GM19397 (cell line): ENCODE data around the gene MSANTD3.

Experiments used
- ATAC-seq: cut with Tn5 transposase; IDR thresholded peaks from one replicate; pipeline ENCODE4 v1.9.1; 2021; ENCODE audit warnings: mild to moderate bottlenecking, moderate library complexity; ENCODE audit not compliant: unreplicated experiment

The MSANTD3 gene

DNA sequence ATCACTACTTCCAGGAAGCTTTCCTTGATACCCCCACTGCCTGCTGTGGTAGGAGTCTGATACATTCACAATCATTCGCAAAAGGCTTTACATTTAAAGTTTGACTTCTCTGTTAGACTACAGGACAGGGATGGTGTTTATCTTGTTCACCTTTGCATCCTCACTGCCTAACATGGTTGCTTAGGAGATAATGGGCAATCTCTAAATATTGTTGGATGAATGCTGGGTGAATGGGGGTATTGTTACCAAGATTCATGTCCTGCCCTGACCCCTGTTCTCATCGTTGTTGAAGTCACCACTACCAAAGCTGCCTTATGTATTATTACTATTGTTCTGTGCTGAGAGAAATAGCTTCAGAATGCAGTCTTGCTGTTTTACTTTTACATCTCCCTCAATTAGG, 38.3 kb downstream of the MSANTD3 start:
- no peak for ATAC-seq

DNA sequence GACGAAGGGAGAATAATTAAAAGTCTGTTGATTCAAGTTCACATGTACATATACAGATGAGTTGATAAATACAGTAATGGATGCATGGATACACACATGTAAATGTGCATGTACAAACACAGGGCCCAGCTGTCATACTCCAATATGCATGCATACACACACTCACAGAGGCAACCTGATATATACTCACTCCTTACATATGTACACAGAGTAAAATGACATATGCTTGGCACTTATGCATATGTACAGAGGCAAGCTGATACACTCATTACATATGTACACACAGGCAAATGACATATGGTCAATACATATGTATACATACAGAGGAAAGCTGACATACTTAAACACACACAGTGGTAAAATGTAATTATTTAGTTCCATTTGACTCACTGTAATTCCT, 38.8 kb downstream of the MSANTD3 start:
- ATAC-seq: no peak

DNA sequence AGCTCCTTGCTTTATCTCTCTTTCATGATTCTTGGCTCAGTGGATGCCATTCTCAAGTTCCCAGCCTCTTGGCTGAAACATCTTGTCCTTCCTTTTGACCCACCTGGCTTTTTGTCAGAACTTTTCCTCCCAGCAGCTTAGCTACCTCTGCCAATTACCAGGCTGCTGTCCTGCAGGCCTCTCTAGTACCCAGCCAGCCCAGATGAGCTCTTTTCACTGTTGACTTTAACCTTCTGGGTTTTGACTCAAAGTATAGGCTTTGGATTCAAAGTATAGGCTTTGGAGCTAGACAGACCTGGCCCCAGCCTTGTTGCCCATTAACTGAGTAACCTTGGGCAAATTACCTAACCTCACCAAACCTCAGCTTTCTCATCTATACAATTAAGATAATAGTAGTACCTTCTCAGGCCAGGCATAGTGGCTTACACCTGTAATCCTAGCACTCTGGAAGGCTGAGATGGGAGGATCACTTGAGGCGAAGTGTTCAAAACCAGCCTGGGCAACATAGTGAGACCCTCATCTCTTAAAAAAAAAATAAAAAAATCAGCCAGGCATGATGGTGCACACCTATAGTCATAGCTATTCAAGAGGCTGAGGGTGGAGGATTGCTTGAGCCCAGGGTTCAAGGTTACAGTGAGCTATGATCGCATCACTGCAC, 39.4 kb downstream of the MSANTD3 start:
- ATAC-seq: no peak

DNA sequence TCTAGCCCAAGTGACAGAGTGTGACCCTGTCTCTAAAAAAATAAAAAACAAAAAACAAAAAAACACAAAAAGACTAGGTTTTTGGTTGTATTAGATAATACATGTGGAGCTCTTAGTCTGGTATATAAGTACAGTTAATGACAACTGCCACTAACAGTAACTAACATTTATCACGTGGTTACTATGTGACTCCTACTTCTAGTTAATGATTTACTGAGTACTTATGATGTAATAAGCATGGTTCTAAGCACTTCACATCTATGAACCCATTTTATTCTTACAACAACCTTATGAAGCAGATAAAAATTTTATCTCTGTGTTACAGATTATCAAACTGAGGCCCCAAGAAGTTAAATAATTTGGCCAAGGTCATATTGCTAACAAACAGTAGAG, 39.9 kb downstream of the MSANTD3 start:
- ATAC-seq: no peak

DNA sequence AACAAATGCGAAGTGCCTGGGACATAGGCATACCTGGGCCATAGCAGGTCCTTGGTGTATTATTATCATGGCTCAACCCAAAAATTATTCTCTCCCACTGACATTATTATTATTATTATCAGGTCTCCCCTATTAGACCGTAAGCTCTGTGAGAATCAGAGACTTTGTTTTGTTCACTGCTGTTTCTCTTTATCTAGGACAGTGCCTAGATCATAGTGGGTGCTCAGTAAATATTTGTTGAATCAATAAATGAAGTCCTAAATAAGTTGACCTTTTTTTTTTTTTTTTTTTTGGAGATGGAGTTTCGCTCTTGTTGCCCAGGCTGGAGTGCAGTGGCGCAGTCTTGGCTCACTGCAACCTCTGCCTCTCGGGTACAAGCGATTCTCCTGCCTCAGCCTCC, 41.1 kb downstream of the MSANTD3 start:
- ATAC-seq: no peak

DNA sequence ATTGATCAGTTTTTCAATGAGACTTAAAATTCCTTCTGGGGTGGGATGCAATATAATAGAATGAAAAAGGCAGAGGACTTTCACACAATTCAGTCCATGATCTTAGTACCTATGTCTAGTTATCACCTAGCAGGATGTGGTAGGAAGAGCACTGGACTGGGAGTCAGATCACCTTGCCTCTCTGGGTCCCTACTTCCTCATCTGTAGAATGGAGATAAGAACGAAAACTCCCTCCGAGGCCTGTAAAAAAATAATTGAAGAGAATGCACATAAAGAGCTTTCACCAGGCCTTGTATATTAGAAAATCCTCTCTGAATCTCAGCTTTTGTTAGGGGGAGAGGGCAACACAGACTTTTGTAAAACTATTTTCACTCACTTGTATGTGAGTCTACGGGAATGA, 45.3 kb downstream of the MSANTD3 start:
- no peak for ATAC-seq

DNA sequence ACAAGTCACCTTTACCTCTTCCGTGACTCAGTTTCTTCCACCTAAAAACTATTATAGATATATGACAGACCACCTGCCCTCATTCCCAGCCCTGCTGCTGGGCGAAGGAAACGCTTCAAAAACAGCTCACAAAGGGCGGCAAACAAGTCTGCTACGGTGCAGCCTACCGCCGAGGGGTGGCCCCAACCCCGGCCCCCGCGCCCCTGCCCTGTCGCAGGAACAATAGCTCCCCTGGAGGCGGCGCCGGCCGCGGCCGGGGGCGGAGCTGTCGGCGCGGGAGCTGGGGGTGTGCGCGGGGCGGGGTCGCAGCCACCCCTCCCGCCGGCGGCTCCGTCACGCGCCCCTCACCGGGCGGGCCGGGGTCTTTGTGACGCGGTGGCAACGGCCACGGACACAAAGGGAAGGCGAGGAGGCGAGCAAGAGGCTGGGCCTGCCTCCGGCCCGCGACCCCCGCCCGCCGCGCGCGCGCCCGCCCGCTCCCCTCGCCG, 45.9 kb downstream of the MSANTD3 start, which contains the start of gene TMEFF1:
Gene TMEFF1, plus strand, starts transcription at position 362 of the 488 bp plus-strand sequence. CDS start 396 bp downstream, outside the sequence.
- peak; percentile 50 for ATAC-seq

DNA sequence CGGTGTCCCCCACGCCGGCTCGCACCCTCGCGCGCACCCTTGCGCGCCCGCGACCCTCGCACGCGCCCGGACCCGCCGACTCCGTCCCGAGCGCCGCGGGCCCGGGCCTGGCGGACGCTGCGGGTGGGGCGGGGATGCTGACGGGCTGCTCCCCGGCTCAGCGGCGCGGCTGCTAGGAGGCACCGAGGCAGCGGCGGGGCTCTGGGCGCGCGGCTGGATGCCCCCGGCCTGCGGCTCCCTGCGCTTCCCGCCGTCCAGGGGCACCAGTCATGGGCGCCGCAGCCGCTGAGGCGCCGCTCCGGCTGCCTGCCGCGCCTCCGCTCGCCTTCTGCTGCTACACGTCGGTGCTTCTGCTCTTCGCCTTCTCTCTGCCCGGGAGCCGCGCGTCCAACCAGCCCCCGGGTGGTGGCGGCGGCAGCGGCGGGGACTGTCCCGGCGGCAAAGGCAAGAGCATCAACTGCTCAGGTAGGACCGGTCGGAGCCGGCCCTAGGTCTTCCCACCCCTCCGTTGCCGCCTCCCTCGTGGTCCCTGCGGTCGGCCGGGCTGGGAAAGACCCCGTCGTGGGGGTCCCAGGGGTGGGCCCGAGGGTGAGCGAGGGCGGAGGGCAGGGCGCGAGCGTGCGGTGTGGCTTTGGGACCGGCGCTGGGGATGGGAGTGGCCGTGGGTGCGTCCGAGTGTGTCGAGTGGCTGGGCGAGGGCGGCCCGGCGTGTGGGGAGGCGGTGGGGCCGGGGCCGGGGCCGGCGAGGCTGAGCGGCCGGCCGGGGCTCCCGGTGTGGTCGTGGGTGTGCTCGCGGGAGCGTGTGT, 46.5 kb downstream of the MSANTD3 start:
- peak; percentile 62 for ATAC-seq

DNA sequence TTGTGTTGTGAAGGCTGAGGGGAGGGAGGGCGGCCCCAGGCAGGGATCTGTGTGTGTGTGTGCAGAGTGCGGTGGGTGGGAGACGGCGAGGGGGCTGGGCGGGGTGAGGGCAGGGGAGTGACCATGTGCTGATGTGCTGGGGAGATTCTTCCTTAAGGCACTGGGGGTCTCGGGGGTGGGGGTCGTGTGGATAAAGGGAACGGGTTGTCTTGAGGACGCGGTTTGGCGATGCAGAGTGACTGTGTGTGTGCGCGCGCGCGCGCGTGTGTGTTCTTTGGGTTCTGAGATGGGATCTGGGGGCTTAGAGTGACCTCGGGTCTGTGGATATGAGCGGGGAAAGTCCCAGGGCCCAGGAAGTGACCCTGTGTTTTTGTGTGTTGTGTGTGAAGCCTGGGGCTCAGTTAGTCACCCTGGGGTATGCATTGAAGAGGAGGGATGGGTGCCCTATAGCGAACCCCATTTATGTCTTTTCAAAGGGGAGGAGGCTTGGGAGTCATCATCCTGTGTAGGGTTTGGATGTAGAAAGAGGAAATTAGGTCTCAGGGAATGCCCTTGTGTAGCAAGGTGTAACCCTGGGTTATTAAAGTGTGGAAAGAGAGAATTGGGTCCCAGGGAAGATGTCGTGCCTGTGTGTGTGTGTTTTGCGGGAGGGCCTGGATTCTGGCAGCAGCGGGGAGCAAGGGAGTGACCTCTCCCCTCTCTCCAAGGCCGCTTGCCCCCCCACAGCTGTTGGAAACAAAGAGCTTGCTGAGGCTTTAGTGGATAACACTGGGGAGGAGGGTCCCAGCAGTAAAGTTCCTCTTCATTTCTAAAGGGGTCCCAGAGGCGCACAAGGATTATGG, 47.4 kb downstream of the MSANTD3 start:
- ATAC-seq: no peak

DNA sequence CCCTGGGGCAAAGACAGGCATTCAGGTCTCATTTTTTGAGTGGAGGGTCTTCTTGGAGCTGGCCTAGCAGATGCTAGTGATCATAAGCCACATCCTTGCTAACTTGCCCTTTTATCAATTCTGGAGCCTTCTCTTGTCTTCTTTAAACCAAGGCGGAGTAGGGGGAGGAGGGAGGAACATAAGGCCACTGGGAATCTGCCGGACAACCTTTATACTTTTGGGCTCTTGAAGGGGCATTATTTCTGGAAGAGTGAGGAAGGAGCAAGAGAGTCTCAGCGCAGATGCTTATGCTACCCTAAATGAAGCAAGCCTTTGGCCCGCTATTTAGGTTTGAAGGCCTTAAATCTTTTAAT, 48.0 kb downstream of the MSANTD3 start:
- ATAC-seq: no peak

DNA sequence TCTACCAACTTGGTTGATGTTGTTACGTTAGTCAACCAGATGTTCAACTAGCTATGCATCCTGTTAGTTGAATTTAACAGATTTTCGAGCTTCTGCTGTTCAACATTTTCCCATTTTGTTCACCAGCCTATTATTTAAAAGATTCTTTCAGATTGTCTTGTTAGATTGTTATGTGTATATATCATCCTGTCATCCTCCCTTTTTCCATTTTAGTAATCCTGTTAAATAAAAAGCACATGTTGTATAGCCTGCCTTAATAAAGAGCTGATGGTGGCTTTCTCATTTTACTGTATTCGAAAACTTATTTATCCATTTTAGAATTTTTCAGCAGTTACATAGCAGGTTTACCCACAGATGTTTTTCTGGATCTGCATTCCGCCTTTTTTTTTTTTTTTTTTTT, 50.3 kb downstream of the MSANTD3 start:
- no peak for ATAC-seq

DNA sequence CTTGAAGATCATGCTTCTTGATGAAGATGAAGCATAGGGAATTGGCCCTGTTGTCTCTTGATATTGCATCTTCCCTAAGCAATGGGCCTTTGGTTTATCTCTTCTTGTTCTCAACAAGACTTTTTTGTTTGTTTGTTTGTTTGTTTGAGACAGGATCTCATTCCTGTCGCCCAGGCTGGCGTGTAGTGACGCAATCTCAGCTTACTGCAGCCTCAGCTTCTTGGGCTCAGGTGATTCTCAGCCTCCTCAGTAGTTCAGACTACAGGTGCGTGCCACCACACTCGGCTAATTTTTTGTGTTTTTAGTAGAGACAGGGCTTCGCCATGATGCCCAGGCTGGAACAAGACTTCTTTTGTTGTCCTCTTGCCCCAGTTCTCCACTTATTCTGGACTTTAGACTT, 51.2 kb downstream of the MSANTD3 start:
- ATAC-seq: no peak

DNA sequence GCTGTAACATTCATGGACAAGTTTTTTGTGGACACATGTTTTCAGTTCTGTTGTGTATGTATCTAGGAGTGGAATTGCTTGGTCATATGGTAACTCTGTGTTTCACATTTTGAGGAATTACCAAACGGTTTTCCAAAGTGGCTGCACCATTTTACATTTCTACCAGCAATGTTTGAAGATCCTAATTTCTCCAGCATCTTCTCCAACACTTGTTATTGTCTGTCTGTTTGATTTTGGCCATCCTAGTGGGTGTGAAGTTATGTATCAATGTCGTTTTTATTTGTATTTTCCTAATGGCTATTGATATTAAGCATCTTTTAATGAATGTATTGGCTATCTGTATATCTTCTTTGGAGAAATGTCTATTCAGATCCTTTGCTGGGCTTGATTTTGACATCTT, 52.9 kb downstream of the MSANTD3 start:
- no peak for ATAC-seq

DNA sequence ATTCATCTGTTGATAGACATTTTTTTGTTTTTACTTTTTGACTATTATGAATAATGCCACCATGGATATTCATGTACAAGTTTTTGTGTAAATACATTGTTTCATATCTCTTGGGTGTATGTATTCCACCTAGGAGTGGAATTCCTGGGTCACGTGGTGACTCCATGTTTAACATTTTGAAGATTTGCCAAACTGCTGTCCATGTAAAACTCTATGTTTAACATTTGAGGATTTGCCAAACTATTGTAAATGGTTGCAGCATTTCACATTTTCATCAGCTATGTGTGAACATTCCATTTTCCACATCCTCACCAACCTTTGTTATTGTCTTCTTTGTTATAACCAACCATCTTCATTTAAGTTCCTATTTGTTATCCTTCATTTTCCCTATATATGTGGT, 58.3 kb downstream of the MSANTD3 start:
- no peak for ATAC-seq

DNA sequence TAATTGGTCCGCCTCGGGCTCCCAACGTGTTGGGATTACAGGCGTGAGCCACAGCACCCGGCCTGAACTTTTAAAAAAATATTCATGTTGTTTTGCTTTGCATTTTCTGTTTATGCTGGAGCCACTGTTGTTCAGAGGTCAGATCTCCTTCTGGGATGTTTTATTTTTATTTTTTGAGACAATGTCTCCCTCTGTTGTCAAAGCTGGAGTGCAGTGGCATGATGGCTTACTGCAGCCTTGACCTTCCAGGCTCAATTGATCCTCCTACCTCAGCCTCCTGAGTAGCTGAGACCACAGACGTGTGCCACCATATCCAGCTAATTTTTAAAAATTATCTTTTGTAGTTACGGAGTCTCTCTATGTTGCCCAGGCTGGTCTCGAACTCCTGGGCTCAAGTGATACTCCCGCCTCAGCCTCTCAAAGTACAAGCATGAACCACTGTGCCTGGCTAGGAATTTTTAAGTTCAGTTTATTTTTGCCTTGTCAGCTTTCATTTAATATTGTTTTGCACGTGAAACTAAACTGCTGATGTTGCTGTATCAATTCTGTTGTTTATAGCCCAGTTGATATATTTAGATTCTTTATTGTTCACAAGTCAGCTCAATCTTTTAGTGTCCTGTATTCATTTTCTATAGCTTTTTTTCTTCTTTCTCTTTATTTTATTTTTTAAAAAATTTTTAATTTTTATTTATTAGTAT, 59.7 kb downstream of the MSANTD3 start:
- no peak for ATAC-seq

DNA sequence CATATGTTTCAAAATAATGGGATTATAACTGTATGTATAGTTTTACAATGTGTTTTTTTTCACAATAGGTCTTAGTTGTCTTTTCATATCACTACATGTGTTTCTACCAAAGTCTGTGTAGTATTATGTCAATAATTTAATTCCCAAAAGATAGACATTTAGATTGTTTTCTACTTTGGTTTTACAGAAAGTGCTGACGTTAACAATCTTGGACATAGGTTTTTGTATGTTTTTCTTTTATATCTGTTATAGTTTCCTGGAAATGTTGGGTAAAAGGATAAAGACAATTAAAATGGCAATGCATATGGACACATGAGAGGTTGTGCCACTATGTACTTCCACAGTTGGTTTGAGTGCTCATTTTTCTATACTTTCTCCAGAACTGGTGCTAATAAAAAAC, 61.2 kb downstream of the MSANTD3 start:
- ATAC-seq: no peak

DNA sequence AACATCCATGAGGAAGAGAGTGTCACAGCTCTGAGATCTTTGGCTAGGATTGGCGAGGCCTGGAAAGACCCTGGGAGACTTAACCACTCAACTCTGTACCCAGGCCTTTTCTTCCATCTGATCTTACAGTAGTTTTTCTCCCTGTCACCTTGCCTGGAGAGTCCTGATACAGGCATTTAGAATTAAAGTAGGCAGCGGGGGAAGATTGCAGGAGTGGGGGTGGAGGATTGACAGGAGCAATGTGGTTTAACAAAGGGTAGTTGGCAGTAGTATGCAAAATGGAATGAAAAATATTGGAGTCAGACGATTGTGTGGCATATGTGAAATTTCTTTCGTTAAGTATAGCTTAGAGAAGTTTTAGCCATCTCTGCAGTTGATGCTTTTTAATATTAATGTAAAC, 62.9 kb downstream of the MSANTD3 start:
- no peak for ATAC-seq

DNA sequence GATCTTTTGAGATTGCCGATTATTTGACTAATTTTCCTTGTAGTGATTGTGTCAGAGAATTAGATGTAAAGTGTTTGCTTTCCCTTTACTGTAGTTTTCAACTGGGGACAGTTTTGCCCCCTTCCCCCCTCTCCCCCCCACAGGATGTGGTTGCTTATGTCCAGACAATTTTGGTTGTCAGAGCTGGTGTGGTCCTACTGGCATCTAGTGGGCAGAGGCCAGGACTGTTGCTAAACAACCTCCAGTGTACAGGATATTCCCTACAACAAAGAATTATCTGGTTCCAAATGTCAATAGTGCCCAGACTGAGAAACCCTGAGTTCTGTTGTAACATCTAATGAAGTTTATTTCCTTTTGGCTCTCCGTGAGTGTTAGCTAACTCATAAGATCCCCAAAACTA, 66.0 kb downstream of the MSANTD3 start:
- ATAC-seq: no peak

DNA sequence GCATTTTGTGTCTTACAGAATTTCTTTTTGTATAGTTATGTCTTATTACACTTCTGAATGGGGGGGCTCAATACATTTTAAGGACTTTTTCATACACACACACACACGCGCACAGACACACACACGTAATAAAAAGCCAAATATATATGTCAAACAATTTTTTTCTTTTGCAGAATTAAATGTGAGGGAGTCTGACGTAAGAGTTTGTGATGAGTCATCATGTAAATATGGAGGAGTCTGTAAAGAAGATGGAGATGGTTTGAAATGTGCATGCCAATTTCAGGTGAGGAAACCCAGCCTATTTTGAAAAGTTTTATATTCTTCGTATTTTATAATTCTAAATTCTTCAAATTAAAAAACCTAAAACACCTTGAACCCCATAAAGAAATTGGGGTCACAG, 71.6 kb downstream of the MSANTD3 start:
- no peak for ATAC-seq

DNA sequence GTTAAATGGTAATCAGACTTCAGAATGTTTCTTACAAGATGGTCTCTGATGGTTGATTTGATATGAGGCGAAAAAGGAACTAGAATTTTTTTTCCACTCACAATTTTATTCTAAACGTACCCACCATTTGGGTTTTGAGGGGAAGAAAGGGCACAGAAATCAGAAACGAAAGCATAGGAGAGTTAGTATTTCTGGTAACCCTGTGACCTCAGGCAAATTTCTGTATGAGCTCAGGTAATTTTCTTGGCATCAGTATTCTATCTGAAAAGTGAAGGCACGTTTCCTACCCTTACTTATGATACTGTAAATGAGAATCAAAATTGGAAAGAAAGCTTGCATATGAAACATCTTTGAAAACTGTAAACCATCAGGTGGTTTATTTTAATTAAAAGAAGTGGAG, 72.5 kb downstream of the MSANTD3 start:
- ATAC-seq: no peak

DNA sequence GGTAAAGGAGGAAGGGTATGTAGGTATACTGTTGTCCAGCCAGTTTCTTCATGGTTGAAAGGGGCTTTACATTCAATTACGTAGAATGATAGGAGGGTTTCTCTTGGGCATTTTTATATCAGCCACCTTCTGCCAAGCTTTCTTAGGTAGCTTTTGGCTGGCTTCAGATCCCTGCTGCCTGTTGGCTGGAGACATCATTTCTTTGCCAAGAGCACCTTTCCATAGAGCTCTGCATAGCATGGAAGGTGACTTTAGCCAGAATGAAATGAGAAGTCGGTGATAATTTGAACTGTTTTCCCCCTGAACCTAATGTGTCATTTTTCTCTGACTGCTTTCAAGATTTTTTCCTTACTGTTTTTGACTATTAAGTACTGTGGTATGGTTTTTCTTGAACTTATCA, 72.9 kb downstream of the MSANTD3 start:
- no peak for ATAC-seq
